Naive thymus-derived CD8-positive, alpha-beta T cell (primary cell): ENCODE data around the gene ZMIZ2. TPM values are rescaled to one million over a fixed set of nuclear protein-coding genes. Genes with fewer than 3 reads are reported as not detected.
A peak's percentile ranks its signal among the peaks of the same experiment; 100 is the strongest.

Source experiments
- ATAC-seq, 2 donors: fragments of 150-1000 bp; cut with Tn5 transposase in 1 of 2; sonication (Bioruptor Pico), chemical (Tn5 transposase) in 1 of 2; 1 replicate in 1 of 2; 2 replicates in 1 of 2; pipeline ENCODE4 v1.10.0; 2021; ENCODE audit warnings: mild to moderate bottlenecking in 2 of 2, moderate library complexity in 2 of 2
- POLR2A ChIA-PET: fragments of 350-600 bp; sonication (Branson Sonifier 250); formaldehyde crosslinking; loops from one replicate; lab custom pipeline; 2021; ENCODE audit warnings: antibody characterized with exemption; lab: Charles Lee
- DNase-seq, 10 donors: peaks; one replicate each; pipeline versions ENCODE4 v3.0.0 to v3.0.0-alpha.2; 2020 to 2022
- H3K27ac Mint-ChIP-seq, 10 donors: one replicate each; pipeline ENCODE4 v1.8.0; 2020 to 2022; ENCODE audit warnings: mild to moderate bottlenecking in 10 of 10, mixed read lengths in 10 of 10, moderate library complexity in 4 of 10, inconsistent platforms in 1 of 10
- H3K27me3 Mint-ChIP-seq, 5 donors: one replicate each; pipeline ENCODE4 v1.8.0; 2021 to 2022; ENCODE audit warnings: mixed read lengths in 5 of 5
- H3K36me3 Mint-ChIP-seq, 3 donors: one replicate each; pipeline ENCODE4 v1.8.0; 2020 to 2022; ENCODE audit warnings: mixed read lengths in 3 of 3, mild to moderate bottlenecking in 2 of 3, inconsistent platforms in 1 of 3
- H3K4me1 Mint-ChIP-seq, 4 donors: one replicate each; pipeline ENCODE4 v1.8.0; 2021 to 2022; ENCODE audit warnings: mixed read lengths in 4 of 4
- H3K4me3 Mint-ChIP-seq, 10 donors: one replicate each; pipeline ENCODE4 v1.8.0; 2020 to 2022; ENCODE audit warnings: mild to moderate bottlenecking in 10 of 10, mixed read lengths in 10 of 10, moderate library complexity in 6 of 10, inconsistent platforms in 1 of 10
- H3K9me3 Mint-ChIP-seq, 9 donors: one replicate each; pipeline ENCODE4 v1.8.0; 2020 to 2022; ENCODE audit warnings: mixed read lengths in 9 of 9, mild to moderate bottlenecking in 3 of 9, inconsistent platforms in 1 of 9, moderate library complexity in 1 of 9
- polyA plus RNA-seq, 3 donors: library from polyadenylated mRNA; unstranded; fragments of 300-500 nt; fragmentation: Illumina TruSeq; gene quantifications; one replicate each; pipeline ENCODE4 v1.2.3, GENCODE V29; 2021
- total RNA-seq, 8 experiments: library from RNA in 2 of 8; stranded (reverse) in 2 of 8; gene quantifications; one replicate each; pipeline ENCODE4 v1.2.3 and lab custom pipeline; 2021 to 2026

Gene ZMIZ2
- total and polyA plus RNA-seq, 5 experiments from 2014 or later, result 2.6 to 149 (median 8.1) TPM

GRCh38 chr7:44762300-44762699 lies 13.7 kb downstream of the ZMIZ2 start:
- peak overlapping the region in 1 of 10 donors; percentile 33 for H3K4me3 Mint-ChIP-seq
- DNase-seq (no peak), ATAC-seq (no peak)
- H3K4me1 Mint-ChIP-seq, result peaks cover 0 to 4% (median 0%) of the 10 kb centered on the region in 4 donors
- no peaks in the 10 kb centered on the region for H3K9me3 Mint-ChIP-seq
- H3K36me3 Mint-ChIP-seq, result peaks cover 0 to 68% (median 22%) of the 10 kb centered on the region in 3 donors
- POLR2A ChIA-PET, result no interaction called here
- H3K27ac Mint-ChIP-seq, result peak overlapping the region in 3 of 10 donors; percentile 34 to 77 (median 72)
- H3K27me3 Mint-ChIP-seq, result no peaks in the 10 kb centered on the region

- Mint-ChIP-seq H3K4me1 (peaks cover under 1 to 10% (median 4%) of the 10 kb centered on the region in 4 donors), H3K9me3 (no peaks in the 10 kb centered on the region), H3K36me3 (peaks cover 0 to 73% (median 22%) of the 10 kb centered on the region in 3 donors), H3K4me3 (no peak overlapping the region), H3K27ac (peak overlapping the region in 2 of 10 donors; percentile 65 to 77), H3K27me3 (no peaks in the 10 kb centered on the region)
- DNase-seq (peak in 1 of 10 donors; percentile 36), ATAC-seq (no peak)
- POLR2A ChIA-PET, result no interaction called here
Measured at GRCh38 chr7:44762726-44763522, 14.3 kb downstream of the ZMIZ2 start.

- H3K4me3 Mint-ChIP-seq, result no peak overlapping the region
- H3K27me3 Mint-ChIP-seq, result no peaks in the 10 kb centered on the region
- H3K4me1 Mint-ChIP-seq, result peaks cover 7 to 22% (median 16%) of the 10 kb centered on the region in 4 donors
- DNase-seq (no peak), ATAC-seq (no peak)
- peaks cover 0 to 74% (median 22%) of the 10 kb centered on the region in 3 donors for H3K36me3 Mint-ChIP-seq
- peak overlapping the region in 3 of 10 donors; percentile 27 to 80 (median 77) for H3K27ac Mint-ChIP-seq
- H3K9me3 Mint-ChIP-seq, result no peaks in the 10 kb centered on the region
- POLR2A ChIA-PET, result no interaction called here
Measured at GRCh38 chr7:44764081-44764480, 15.4 kb downstream of the ZMIZ2 start.

- Mint-ChIP-seq H3K4me3 (no peak overlapping the region), H3K36me3 (peaks cover 0 to 66% (median 22%) of the 10 kb centered on the region in 3 donors), H3K9me3 (no peaks in the 10 kb centered on the region), H3K4me1 (peaks cover 13 to 30% (median 24%) of the 10 kb centered on the region in 4 donors), H3K27me3 (no peaks in the 10 kb centered on the region), H3K27ac (peak overlapping the region in 1 of 10 donors; percentile 80)
- POLR2A ChIA-PET, result no interaction called here
- ATAC-seq, result no peak
- no peak for DNase-seq
Measured at GRCh38 chr7:44764665-44765578, 16.3 kb downstream of the ZMIZ2 start.

- no peak for ATAC-seq
- H3K4me1 Mint-ChIP-seq, result peaks cover 16 to 39% (median 32%) of the 10 kb centered on the region in 4 donors
- peaks cover 0 to 59% (median 19%) of the 10 kb centered on the region in 3 donors for H3K36me3 Mint-ChIP-seq
- DNase-seq, result no peak
- H3K27me3 Mint-ChIP-seq, result no peaks in the 10 kb centered on the region
- H3K9me3 Mint-ChIP-seq, result no peaks in the 10 kb centered on the region
- POLR2A ChIA-PET, result interaction anchor here (0.6 to 1.1 kb wide), 2 partner anchors 17 to 371 kb away, joined by 3 to 4 read pairs; no protein-coding TSS in a partner anchor
- H3K27ac Mint-ChIP-seq, result peak overlapping the region in 4 of 10 donors; percentile 15 to 79 (median 58)
- H3K4me3 Mint-ChIP-seq, result no peak overlapping the region
Measured at GRCh38 chr7:44765579-44766415, 17.1 kb downstream of the ZMIZ2 start.

GRCh38 chr7:44766416-44766801 lies 17.8 kb downstream of the ZMIZ2 start:
- peak overlapping the region in 2 of 10 donors; percentile 46 to 79 for H3K27ac Mint-ChIP-seq
- POLR2A ChIA-PET, result interaction anchor here (0.6 to 1.2 kb wide), 3 partner anchors 10 to 371 kb away, joined by 3 to 5 read pairs (median 4); no protein-coding TSS in a partner anchor

GRCh38 chr7:44767134-44767911 lies 18.7 kb downstream of the ZMIZ2 start:
- ATAC-seq (no peak), DNase-seq (no peak)
- Mint-ChIP-seq H3K27me3 (no peaks in the 10 kb centered on the region), H3K27ac (peak overlapping the region in 9 of 10 donors; percentile 13 to 95 (median 80)), H3K4me3 (peak overlapping the region in 1 of 10 donors; percentile 33), H3K4me1 (peaks cover 22 to 47% (median 43%) of the 10 kb centered on the region in 4 donors), H3K36me3 (peaks cover 0 to 48% (median 15%) of the 10 kb centered on the region in 3 donors), H3K9me3 (no peaks in the 10 kb centered on the region)
- POLR2A ChIA-PET, result interaction anchor here (0.6 to 1.9 kb wide), 6 partner anchors 8 to 30 kb away, joined by 3 to 9 read pairs (median 4); no protein-coding TSS in a partner anchor

More at GRCh38 chr7:44766416-44766801, 17.8 kb downstream of the ZMIZ2 start:
- DNase-seq (no peak), ATAC-seq (no peak)
- H3K4me3 Mint-ChIP-seq, result no peak overlapping the region
- no peaks in the 10 kb centered on the region for H3K9me3 Mint-ChIP-seq
- no peaks in the 10 kb centered on the region for H3K27me3 Mint-ChIP-seq
- H3K36me3 Mint-ChIP-seq, result peaks cover 0 to 55% (median 18%) of the 10 kb centered on the region in 3 donors
- peaks cover 19 to 44% (median 38%) of the 10 kb centered on the region in 4 donors for H3K4me1 Mint-ChIP-seq

GRCh38 chr7:44767912-44768627 lies 19.4 kb downstream of the ZMIZ2 start:
- H3K9me3 Mint-ChIP-seq, result no peaks in the 10 kb centered on the region
- peaks cover 0 to 42% (median 15%) of the 10 kb centered on the region in 3 donors for H3K36me3 Mint-ChIP-seq
- peaks cover 23 to 48% (median 43%) of the 10 kb centered on the region in 4 donors for H3K4me1 Mint-ChIP-seq
- peak overlapping the region; percentile 31 to 95 (median 84) for H3K27ac Mint-ChIP-seq
- H3K4me3 Mint-ChIP-seq, result peak overlapping the region in 6 of 10 donors; percentile 14 to 54 (median 33)
- ATAC-seq, result peak; percentile 80 to 85
- peak in 4 of 10 donors; percentile 12 to 70 (median 25) for DNase-seq
- no peaks in the 10 kb centered on the region for H3K27me3 Mint-ChIP-seq
- POLR2A ChIA-PET, result interaction anchor here (0.9 to 1.9 kb wide), 9 partner anchors 8 to 187 kb away, joined by 3 to 9 read pairs (median 5); partner anchors contain the start of genes OGDH and TMED4

GRCh38 chr7:44768628-44769371 lies 20.2 kb downstream of the ZMIZ2 start:
- Mint-ChIP-seq H3K27me3 (no peaks in the 10 kb centered on the region), H3K27ac (peak overlapping the region; percentile 65 to 95 (median 83)), H3K4me3 (peak overlapping the region in 7 of 10 donors; percentile 14 to 54 (median 30)), H3K4me1 (peaks cover 23 to 48% (median 43%) of the 10 kb centered on the region in 4 donors), H3K36me3 (peaks cover 0 to 34% (median 13%) of the 10 kb centered on the region in 3 donors), H3K9me3 (no peaks in the 10 kb centered on the region)
- ATAC-seq (peak in 1 of 2 donors; percentile 22), DNase-seq (no peak)
- POLR2A ChIA-PET, result interaction anchor here (0.9 to 1.9 kb wide), 9 partner anchors 15 to 195 kb away, joined by 3 to 9 read pairs (median 5); partner anchors contain the start of genes DDX56, OGDH and TMED4
